SK-N-SH treated with all-trans-retinoic acid at 6 μM for 48 hours (cell line): ENCODE data around the gene ZSWIM6.

Source experiments
- ATAC-seq: fragments of 200-7000 bp; cut with Tn5 transposase; 3 replicates; pipeline ENCODE4 v1.9.1; 2020; ENCODE audit warnings: mild to moderate bottlenecking, moderate library complexity
- ARNTL ChIP-seq: fragments of 450-650 bp; formaldehyde crosslinking; IDR thresholded peaks from 2 replicates; pipeline ENCODE4 v1.5.0; 2020; ENCODE audit warnings: low read depth, mild to moderate bottlenecking, moderate library complexity, borderline replicate concordance
- BACH2 ChIP-seq: fragments of 250-450 bp; sonication (Bioruptor Pico); IDR thresholded peaks from 2 replicates; pipeline ENCODE4 v1.9.0; 2021; ENCODE audit warnings: mild to moderate bottlenecking, borderline replicate concordance
- CSDC2 ChIP-seq: fragments of 250-450 bp; sonication (Bioruptor Pico); IDR thresholded peaks from 2 replicates; pipeline ENCODE4 v1.5.0; 2020; ENCODE audit warnings: mild to moderate bottlenecking, moderate library complexity
- ESRRG ChIP-seq: fragments of 250-450 bp; sonication (Bioruptor Pico); IDR thresholded peaks from 2 replicates; pipeline ENCODE4 v1.6.1; 2021; ENCODE audit warnings: mild to moderate bottlenecking
- GLIS3 ChIP-seq: fragments of 250-450 bp; sonication (Bioruptor Pico); IDR thresholded peaks from 2 replicates; pipeline ENCODE4 v1.5.0; 2020; ENCODE audit warnings: mild to moderate bottlenecking, moderate library complexity
- ISL1 ChIP-seq: fragments of 250-450 bp; sonication (Bioruptor Pico); IDR thresholded peaks from 2 replicates; pipeline ENCODE4 v2.1.2; 2022; ENCODE audit warnings: mild to moderate bottlenecking, moderate library complexity
- OSR1 ChIP-seq: fragments of 250-450 bp; sonication (Bioruptor Pico); IDR thresholded peaks from 2 replicates; pipeline ENCODE4 v1.8.0; 2022; ENCODE audit warnings: moderate library complexity, mild to moderate bottlenecking, inconsistent platforms
- PPARA ChIP-seq: fragments of 250-450 bp; sonication (Bioruptor Pico); IDR thresholded peaks from 2 replicates; pipeline ENCODE4 v1.5.0; 2020; ENCODE audit warnings: mild to moderate bottlenecking, borderline replicate concordance
- RARB ChIP-seq: fragments of 250-450 bp; sonication (Bioruptor Pico); IDR thresholded peaks from 2 replicates; pipeline ENCODE4 v1.8.0; 2021; ENCODE audit warnings: mild to moderate bottlenecking, moderate library complexity
- SNAI2 ChIP-seq: fragments of 250-450 bp; sonication (Bioruptor Pico); IDR thresholded peaks from 2 replicates; pipeline ENCODE4 v1.5.0; 2020; ENCODE audit warnings: mild to moderate bottlenecking, moderate library complexity
- TOX ChIP-seq: fragments of 250-450 bp; sonication (Bioruptor Pico); IDR thresholded peaks from 2 replicates; pipeline ENCODE4 v1.8.0; 2021; ENCODE audit warnings: mild to moderate bottlenecking, moderate library complexity, borderline replicate concordance
- ZC3H10 ChIP-seq: fragments of 250-450 bp; sonication (Bioruptor Pico); IDR thresholded peaks from 2 replicates; pipeline ENCODE4 v1.5.1; 2021; ENCODE audit warnings: mild to moderate bottlenecking, moderate library complexity
- ZFP3 ChIP-seq: fragments of 250-450 bp; sonication (Bioruptor Pico); IDR thresholded peaks from 2 replicates; pipeline ENCODE4 v1.5.0; 2020; ENCODE audit warnings: mild to moderate bottlenecking, moderate library complexity
- ZFP30 ChIP-seq: fragments of 450-650 bp; formaldehyde crosslinking; IDR thresholded peaks from 2 replicates; pipeline ENCODE4 v1.5.0; 2022; ENCODE audit warnings: mild to moderate bottlenecking, moderate library complexity
- ZNF565 ChIP-seq: fragments of 450-650 bp; formaldehyde crosslinking; conservative IDR thresholded peaks from 2 replicates; pipeline ENCODE4 v1.5.0; 2020; ENCODE audit warnings: low read depth, mild to moderate bottlenecking, moderate library complexity
- ZNF70 ChIP-seq: fragments of 450-650 bp; formaldehyde crosslinking; IDR thresholded peaks from 2 replicates; pipeline ENCODE4 v1.5.0; 2020; ENCODE audit warnings: mild to moderate bottlenecking, moderate library complexity
- ZNF8 ChIP-seq: fragments of 450-650 bp; formaldehyde crosslinking; IDR thresholded peaks from 2 replicates; pipeline ENCODE4 v1.5.0; 2020; ENCODE audit warnings: mild to moderate bottlenecking, moderate library complexity
- TF ChIP-seq, protein P1 (sequence below): fragments of 250-450 bp; sonication (Bioruptor Pico); IDR thresholded peaks from 2 replicates; pipeline ENCODE4 v1.5.0; 2020; ENCODE audit warnings: mild to moderate bottlenecking, moderate library complexity
- TF ChIP-seq, protein P2 (sequence below): fragments of 250-450 bp; sonication (Bioruptor Pico); IDR thresholded peaks from 2 replicates; pipeline ENCODE4 v1.8.0; 2020; ENCODE audit warnings: mild to moderate bottlenecking, moderate library complexity, borderline replicate concordance
- TF ChIP-seq, protein P3 (sequence below): fragments of 250-450 bp; sonication (Bioruptor Pico); IDR thresholded peaks from 2 replicates; pipeline ENCODE4 v1.5.1; 2021; ENCODE audit warnings: mild to moderate bottlenecking, moderate library complexity
- TF ChIP-seq, protein P4 (sequence below): fragments of 250-450 bp; sonication (Bioruptor Pico); IDR thresholded peaks from 2 replicates; pipeline ENCODE4 v1.5.1; 2020; ENCODE audit warnings: low read depth, mild to moderate bottlenecking, moderate library complexity

ZSWIM6 gene

DNA sequence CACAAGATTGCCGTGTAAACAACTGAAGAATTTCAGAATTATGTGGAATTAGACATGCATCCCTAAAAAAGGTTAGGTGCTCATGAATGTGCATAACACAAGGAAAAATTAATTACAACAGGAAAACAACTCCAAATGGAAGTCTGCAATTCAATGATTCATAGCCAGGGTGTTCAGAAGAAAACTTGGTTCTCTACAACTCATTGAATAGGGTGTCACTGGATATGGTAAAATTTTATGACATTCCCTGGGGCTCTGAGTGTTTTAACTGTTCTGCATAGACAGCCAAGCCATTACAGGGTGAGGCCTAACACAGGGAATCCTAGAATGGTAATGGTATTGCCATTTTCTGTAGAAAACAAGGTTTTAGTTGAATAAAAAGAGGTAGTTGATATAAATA, 24.4 kb upstream of the ZSWIM6 start:
- no peak for TF ChIP-seq BACH2 (CRISPR knock-in tag)
- no peak for TF ChIP-seq GLIS3
- no peak for TF ChIP-seq TOX (CRISPR knock-in tag)
- no peak for TF ChIP-seq OSR1 (CRISPR knock-in tag)
- TF ChIP-seq ZNF565, result no peak
- no peak for TF ChIP-seq CSDC2
- TF ChIP-seq, protein P1, sequence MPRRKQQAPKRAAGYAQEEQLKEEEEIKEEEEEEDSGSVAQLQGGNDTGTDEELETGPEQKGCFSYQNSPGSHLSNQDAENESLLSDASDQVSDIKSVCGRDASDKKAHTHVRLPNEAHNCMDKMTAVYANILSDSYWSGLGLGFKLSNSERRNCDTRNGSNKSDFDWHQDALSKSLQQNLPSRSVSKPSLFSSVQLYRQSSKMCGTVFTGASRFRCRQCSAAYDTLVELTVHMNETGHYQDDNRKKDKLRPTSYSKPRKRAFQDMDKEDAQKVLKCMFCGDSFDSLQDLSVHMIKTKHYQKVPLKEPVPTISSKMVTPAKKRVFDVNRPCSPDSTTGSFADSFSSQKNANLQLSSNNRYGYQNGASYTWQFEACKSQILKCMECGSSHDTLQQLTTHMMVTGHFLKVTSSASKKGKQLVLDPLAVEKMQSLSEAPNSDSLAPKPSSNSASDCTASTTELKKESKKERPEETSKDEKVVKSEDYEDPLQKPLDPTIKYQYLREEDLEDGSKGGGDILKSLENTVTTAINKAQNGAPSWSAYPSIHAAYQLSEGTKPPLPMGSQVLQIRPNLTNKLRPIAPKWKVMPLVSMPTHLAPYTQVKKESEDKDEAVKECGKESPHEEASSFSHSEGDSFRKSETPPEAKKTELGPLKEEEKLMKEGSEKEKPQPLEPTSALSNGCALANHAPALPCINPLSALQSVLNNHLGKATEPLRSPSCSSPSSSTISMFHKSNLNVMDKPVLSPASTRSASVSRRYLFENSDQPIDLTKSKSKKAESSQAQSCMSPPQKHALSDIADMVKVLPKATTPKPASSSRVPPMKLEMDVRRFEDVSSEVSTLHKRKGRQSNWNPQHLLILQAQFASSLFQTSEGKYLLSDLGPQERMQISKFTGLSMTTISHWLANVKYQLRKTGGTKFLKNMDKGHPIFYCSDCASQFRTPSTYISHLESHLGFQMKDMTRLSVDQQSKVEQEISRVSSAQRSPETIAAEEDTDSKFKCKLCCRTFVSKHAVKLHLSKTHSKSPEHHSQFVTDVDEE (CRISPR knock-in tag), result no peak
- no peak for TF ChIP-seq RARB (CRISPR knock-in tag)
- no peak for TF ChIP-seq ISL1
- no peak for TF ChIP-seq ESRRG (CRISPR knock-in tag)
- TF ChIP-seq ARNTL (CRISPR knock-in tag), result no peak
- TF ChIP-seq ZFP3 (CRISPR knock-in tag), result no peak
- TF ChIP-seq, all 23 proteins: peak for 0
- ATAC-seq, result no peak

DNA sequence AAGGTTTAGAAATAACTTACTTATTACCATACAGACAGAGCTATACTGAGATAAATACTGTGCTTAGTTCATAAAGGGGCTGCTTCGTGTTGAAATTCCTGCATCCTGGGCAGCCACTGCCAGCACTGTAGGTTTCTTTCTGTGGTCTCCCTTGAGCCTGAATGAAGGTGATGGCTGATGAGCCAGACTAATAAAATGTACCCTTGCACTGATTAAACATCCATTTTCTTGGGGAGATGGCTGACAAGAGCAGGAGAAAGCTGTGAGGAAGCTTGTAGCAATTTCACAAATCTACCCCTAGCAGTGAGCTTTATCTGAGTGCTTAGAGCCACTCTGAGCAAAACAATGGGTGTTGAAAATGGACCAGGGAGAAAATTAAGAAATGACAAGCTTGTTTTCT, 23.3 kb upstream of the ZSWIM6 start:
- ATAC-seq, result peak; percentile 8; the same call in 1 of the 3 replicates
- TF ChIP-seq, protein P2, sequence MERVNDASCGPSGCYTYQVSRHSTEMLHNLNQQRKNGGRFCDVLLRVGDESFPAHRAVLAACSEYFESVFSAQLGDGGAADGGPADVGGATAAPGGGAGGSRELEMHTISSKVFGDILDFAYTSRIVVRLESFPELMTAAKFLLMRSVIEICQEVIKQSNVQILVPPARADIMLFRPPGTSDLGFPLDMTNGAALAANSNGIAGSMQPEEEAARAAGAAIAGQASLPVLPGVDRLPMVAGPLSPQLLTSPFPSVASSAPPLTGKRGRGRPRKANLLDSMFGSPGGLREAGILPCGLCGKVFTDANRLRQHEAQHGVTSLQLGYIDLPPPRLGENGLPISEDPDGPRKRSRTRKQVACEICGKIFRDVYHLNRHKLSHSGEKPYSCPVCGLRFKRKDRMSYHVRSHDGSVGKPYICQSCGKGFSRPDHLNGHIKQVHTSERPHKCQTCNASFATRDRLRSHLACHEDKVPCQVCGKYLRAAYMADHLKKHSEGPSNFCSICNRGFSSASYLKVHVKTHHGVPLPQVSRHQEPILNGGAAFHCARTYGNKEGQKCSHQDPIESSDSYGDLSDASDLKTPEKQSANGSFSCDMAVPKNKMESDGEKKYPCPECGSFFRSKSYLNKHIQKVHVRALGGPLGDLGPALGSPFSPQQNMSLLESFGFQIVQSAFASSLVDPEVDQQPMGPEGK (CRISPR knock-in tag), result no peak
- TF ChIP-seq RARB (CRISPR knock-in tag), result no peak
- no peak for TF ChIP-seq GLIS3
- TF ChIP-seq OSR1 (CRISPR knock-in tag), result no peak
- TF ChIP-seq ZNF70 (CRISPR knock-in tag), result no peak
- no peak for TF ChIP-seq PPARA (CRISPR knock-in tag)
- no peak for TF ChIP-seq BACH2 (CRISPR knock-in tag)
- no peak for TF ChIP-seq ZNF565
- no peak for TF ChIP-seq TOX (CRISPR knock-in tag)
- TF ChIP-seq ZC3H10, result no peak
- TF ChIP-seq, protein P3, sequence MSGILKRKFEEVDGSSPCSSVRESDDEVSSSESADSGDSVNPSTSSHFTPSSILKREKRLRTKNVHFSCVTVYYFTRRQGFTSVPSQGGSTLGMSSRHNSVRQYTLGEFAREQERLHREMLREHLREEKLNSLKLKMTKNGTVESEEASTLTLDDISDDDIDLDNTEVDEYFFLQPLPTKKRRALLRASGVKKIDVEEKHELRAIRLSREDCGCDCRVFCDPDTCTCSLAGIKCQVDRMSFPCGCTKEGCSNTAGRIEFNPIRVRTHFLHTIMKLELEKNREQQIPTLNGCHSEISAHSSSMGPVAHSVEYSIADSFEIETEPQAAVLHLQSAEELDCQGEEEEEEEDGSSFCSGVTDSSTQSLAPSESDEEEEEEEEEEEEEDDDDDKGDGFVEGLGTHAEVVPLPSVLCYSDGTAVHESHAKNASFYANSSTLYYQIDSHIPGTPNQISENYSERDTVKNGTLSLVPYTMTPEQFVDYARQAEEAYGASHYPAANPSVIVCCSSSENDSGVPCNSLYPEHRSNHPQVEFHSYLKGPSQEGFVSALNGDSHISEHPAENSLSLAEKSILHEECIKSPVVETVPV (CRISPR knock-in tag), result no peak
- TF ChIP-seq ZFP30, result no peak
- TF ChIP-seq CSDC2, result no peak
- TF ChIP-seq ZFP3 (CRISPR knock-in tag), result no peak
- no peak for TF ChIP-seq SNAI2 (CRISPR knock-in tag)
- TF ChIP-seq ISL1, result no peak
- TF ChIP-seq, protein P4, sequence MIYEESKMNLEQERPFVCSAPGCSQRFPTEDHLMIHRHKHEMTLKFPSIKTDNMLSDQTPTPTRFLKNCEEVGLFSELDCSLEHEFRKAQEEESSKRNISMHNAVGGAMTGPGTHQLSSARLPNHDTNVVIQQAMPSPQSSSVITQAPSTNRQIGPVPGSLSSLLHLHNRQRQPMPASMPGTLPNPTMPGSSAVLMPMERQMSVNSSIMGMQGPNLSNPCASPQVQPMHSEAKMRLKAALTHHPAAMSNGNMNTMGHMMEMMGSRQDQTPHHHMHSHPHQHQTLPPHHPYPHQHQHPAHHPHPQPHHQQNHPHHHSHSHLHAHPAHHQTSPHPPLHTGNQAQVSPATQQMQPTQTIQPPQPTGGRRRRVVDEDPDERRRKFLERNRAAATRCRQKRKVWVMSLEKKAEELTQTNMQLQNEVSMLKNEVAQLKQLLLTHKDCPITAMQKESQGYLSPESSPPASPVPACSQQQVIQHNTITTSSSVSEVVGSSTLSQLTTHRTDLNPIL (CRISPR knock-in tag), result no peak
- TF ChIP-seq, all 23 proteins: peak for 0

DNA sequence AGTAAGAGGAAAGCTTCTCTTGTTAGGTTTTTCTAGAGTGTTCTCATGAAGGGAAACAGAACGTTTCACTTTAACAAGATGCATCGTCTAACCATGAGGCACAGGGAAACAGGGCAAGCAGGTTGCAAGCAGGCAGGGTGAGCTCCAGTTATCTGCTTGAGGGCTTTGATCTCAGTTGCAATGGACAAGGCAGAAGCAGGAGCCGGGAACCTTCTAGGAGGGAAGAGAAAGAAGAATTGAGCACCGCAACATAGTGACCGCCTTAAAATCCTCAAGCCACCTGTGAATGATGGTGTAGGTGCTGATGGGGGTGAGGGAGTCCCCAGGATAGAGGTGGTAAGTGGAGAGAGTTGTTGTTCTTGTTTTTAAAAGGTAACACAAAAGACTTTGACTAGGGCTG, 22.9 kb upstream of the ZSWIM6 start:
- ATAC-seq, result no peak
- TF ChIP-seq OSR1 (CRISPR knock-in tag), result no peak
- TF ChIP-seq, protein P1 (CRISPR knock-in tag), result no peak
- TF ChIP-seq ZFP30, result no peak
- no peak for TF ChIP-seq ZC3H10
- no peak for TF ChIP-seq SNAI2 (CRISPR knock-in tag)
- TF ChIP-seq ZNF8 (CRISPR knock-in tag), result no peak
- TF ChIP-seq PPARA (CRISPR knock-in tag), result no peak
- no peak for TF ChIP-seq ZNF70 (CRISPR knock-in tag)
- no peak for TF ChIP-seq ISL1
- TF ChIP-seq ZNF565, result no peak
- no peak for TF ChIP-seq GLIS3
- no peak for TF ChIP-seq ZFP3 (CRISPR knock-in tag)
- TF ChIP-seq, protein P3 (CRISPR knock-in tag), result no peak
- TF ChIP-seq TOX (CRISPR knock-in tag), result no peak
- TF ChIP-seq, protein P2 (CRISPR knock-in tag), result no peak
- no peak for TF ChIP-seq BACH2 (CRISPR knock-in tag)
- TF ChIP-seq ESRRG (CRISPR knock-in tag), result no peak
- TF ChIP-seq ARNTL (CRISPR knock-in tag), result no peak
